A673 (cell line): ENCODE data around the gene TBCA. TPM values are rescaled to one million over a fixed set of nuclear protein-coding genes. Genes with fewer than 3 reads are reported as not detected.

Experiments used
- total RNA-seq: library from RNA; stranded (reverse); gene quantifications from 2 replicates; pipeline ENCODE4 v1.2.3, GENCODE V29; 2021

TBCA gene
- total RNA-seq, 1 experiment from 2014 or later: 297 TPM

Other genes with a start within 250 kb of the TBCA start
- not detected in 2 replicates for gene OTP, start 137.6 kb downstream of the TBCA start, total RNA-seq